ENCODE measurements around the gene KIF2A. TPM values are rescaled to one million over a fixed set of nuclear protein-coding genes. Genes with fewer than 3 reads are reported as not detected.

Gene KIF2A
- total RNA-seq, 1 donor from 2014 or later, result 53.4 TPM

GRCh38 chr5:62432621-62433064 lies 126.6 kb downstream of the KIF2A start:
- Histone ChIP-seq H3K4me3 (ENCODE audit: low read depth, low read length) (no peak overlapping the region), H3K27me3 (ENCODE audit: control insufficient read depth, insufficient read depth, low read length) (no peaks in the 10 kb centered on the region), H3K36me3 (ENCODE audit: control insufficient read depth, insufficient read depth, low read length) (no peaks in the 10 kb centered on the region)
- TF ChIP-seq CTCF (IDR thresholded peaks at IDR 0.05; ENCODE audit: insufficient read depth, low read length, poor library complexity, severe bottlenecking), result no peak
- DNase-seq (ENCODE audit: low read depth), result no peak

Other genes with a start within 250 kb of the KIF2A start
- gene DIMT1, start 97.7 kb downstream of the KIF2A start, total RNA-seq, result 20.2 and 23.4 TPM in 2 replicates
- 14.1 and 18.3 TPM in 2 replicates for gene IPO11, start 106.6 kb downstream of the KIF2A start, total RNA-seq

All from kidney epithelial cell (primary cell).